Prostate gland (tissue), 2 donors: Measurements from ENCODE around the gene PCOLCE2. TPM values are rescaled to one million over a fixed set of nuclear protein-coding genes. Genes with fewer than 3 reads are reported as not detected.

ENCODE experiments used
- DNase-seq: peaks from one replicate; pipeline ENCODE4 v3.0.0-alpha.2; 2019; ENCODE audit warnings: low spot score
- H3K27ac ChIP-seq, 2 donors: fragments of 200-600 bp; sonication (generic); 2 replicates each; pipeline ENCODE4 v1.5.1; 2017 to 2019
- H3K27me3 ChIP-seq: fragments of 200-600 bp; sonication (generic); replicated peaks from 2 replicates; pipeline ENCODE4 v1.5.1; 2019; ENCODE audit not compliant: insufficient read depth
- H3K36me3 ChIP-seq, 2 donors: fragments of 200-600 bp; sonication (generic); 1 replicate in 1 of 2; 2 replicates in 1 of 2; pipeline versions ENCODE4 v1.5.1 to v1.8.1; 2017 to 2019
- H3K4me1 ChIP-seq: fragments of 200-600 bp; sonication (generic); replicated peaks from 2 replicates; pipeline ENCODE4 v1.5.1; 2019
- H3K4me3 ChIP-seq, 2 donors: fragments of 200-600 bp; sonication (generic); 2 replicates each; pipeline ENCODE4 v1.5.1; 2017 to 2019
- H3K9me3 ChIP-seq: fragments of 200-600 bp; sonication (generic); 2 replicates; pipeline ENCODE4 v1.5.1; 2017
- POLR2A ChIP-seq: fragments of 450-650 bp; IDR thresholded peaks from one replicate; pipeline ENCODE4 v1.6.1; 2016; ENCODE audit warnings: antibody characterized with exemption, mild to moderate bottlenecking
- POLR2AphosphoS5 ChIP-seq: sonication (generic); formaldehyde crosslinking; IDR thresholded peaks from one replicate; pipeline ENCODE4 v1.6.1; 2017; ENCODE audit warnings: antibody characterized with exemption
- WGBS: methylation state at CpG from one replicate; pipeline ENCODE4 v1.1.5; 2018; 5-methylcytosine and 5-hydroxymethylcytosine counted together
- intact Hi-C: fragments of 100-400 bp; cut with DNase I; formaldehyde crosslinking; loops from one replicate; pipeline ENCODE4 v1.14.2; 2022
- total RNA-seq, 2 donors: library from RNA; depleted of rRNA; stranded (reverse); fragments of >200 nt; gene quantifications; one replicate each; pipeline ENCODE4 v1.1.0, GENCODE V29; 2016
- TF ChIP-seq, protein P1 (sequence below), 4 experiments: fragments of 200-600 bp in 2 of 4; fragments of 450-650 bp in 2 of 4; sonication (generic) in 2 of 4; IDR thresholded peaks; 1 replicate in 3 of 4; 2 replicates in 1 of 4; pipeline ENCODE4 v1.5.1; 2016 to 2019; ENCODE audit warnings: antibody characterized with exemption in 4 of 4, mild to moderate bottlenecking in 2 of 4, moderate library complexity in 2 of 4

Gene PCOLCE2
- total RNA-seq, 2 donors from 2014 or later = 11.0 to 14.2 TPM

GRCh38 chr3:142904639-142905436 lies 16.0 kb upstream of the PCOLCE2 start:
- Histone ChIP-seq H3K27ac (no peak overlapping the region), H3K36me3 (no peaks in the 10 kb centered on the region), H3K9me3 (no peaks in the 10 kb centered on the region), H3K4me3 (no peak overlapping the region), H3K27me3 (peaks cover 2% of the 10 kb centered on the region), H3K4me1 (no peaks in the 10 kb centered on the region)
- WGBS = 74% methylated on average over 11 of the region's 11 CpGs
- intact Hi-C loops = no loop called here
- no peak for DNase-seq
- TF ChIP-seq, protein P1, sequence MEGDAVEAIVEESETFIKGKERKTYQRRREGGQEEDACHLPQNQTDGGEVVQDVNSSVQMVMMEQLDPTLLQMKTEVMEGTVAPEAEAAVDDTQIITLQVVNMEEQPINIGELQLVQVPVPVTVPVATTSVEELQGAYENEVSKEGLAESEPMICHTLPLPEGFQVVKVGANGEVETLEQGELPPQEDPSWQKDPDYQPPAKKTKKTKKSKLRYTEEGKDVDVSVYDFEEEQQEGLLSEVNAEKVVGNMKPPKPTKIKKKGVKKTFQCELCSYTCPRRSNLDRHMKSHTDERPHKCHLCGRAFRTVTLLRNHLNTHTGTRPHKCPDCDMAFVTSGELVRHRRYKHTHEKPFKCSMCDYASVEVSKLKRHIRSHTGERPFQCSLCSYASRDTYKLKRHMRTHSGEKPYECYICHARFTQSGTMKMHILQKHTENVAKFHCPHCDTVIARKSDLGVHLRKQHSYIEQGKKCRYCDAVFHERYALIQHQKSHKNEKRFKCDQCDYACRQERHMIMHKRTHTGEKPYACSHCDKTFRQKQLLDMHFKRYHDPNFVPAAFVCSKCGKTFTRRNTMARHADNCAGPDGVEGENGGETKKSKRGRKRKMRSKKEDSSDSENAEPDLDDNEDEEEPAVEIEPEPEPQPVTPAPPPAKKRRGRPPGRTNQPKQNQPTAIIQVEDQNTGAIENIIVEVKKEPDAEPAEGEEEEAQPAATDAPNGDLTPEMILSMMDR (IDR thresholded peaks at IDR 0.05) = no peak
- no peak for TF ChIP-seq POLR2AphosphoS5
- no peak for TF ChIP-seq POLR2A

DNA sequence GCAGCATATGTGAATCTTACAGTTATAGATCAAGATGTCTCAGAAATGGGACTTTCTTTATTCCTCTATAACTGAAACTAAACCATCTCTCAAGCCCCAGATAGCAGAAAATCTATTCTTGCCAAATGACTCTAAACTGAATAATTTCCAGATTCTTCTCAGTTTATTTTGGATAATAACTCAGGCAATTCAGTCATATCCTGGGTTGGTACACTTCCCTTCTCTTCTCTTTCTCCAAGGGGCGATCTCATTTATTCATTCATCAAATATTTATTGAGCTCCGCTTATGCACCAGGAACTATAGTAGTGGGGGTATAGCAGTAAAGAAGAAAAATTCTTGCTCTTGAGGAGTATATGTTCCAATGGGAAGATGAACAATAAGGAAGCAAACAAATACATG lies 13.5 kb upstream of the PCOLCE2 start:
- 66% methylated on average over 2 of the region's 2 CpGs for WGBS
- Histone ChIP-seq H3K4me1 (no peaks in the 10 kb centered on the region), H3K4me3 (no peak overlapping the region), H3K36me3 (no peaks in the 10 kb centered on the region), H3K27me3 (peaks cover 2% of the 10 kb centered on the region), H3K9me3 (no peaks in the 10 kb centered on the region), H3K27ac (no peak overlapping the region)
- DNase-seq = no peak
- TF ChIP-seq POLR2A = no peak
- TF ChIP-seq, protein P1 (IDR thresholded peaks at IDR 0.05) = no peak
- no peak for TF ChIP-seq POLR2AphosphoS5
- intact Hi-C loops = no loop called here

DNA sequence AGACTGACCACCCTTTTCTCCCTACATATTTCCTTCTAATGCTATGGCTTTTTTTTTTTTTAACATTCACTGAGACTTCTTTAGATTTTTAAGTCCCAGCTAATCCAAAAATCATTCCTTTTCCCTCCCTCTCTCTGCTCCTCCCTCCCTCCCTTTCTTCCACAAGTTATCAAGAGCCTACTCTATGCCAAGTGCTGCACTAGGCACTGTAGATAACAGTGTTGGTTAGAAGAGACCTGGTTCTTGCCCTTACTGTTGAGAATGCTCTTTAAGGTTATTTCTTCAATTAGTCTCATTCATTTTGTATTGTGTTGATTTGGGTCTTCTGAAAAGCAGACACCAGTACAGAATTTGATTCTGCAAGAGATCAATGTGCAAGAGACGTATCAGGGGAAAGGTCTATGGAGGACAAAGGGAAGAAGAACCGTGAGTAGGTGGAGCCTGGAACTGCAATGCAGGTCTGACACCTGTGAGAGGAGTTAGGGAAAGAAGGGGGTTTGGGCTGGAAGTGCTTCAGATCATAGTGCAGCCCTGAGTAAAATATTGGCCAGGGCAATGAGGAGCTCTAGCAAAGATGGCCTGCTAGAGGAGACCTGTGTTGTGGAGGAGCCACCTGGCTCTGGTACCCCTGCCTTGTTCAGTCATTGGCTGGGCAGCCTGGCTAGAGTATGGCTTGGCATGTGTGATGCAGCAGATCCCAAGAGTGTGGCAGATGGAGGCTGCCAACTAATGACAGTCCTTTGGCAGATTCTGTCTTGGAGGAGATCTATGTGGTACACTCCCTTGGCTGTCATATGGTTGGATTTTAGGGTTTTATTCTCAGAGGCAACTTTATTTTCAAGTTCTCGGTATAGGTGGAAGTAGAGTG lies 9.7 kb upstream of the PCOLCE2 start:
- H3K27me3 ChIP-seq = peaks cover 2% of the 10 kb centered on the region
- H3K9me3 ChIP-seq = no peaks in the 10 kb centered on the region
- intact Hi-C loops = no loop called here
- 87% methylated on average over 3 of the region's 3 CpGs for WGBS
- no peak overlapping the region for H3K4me3 ChIP-seq
- H3K27ac ChIP-seq = no peak overlapping the region
- TF ChIP-seq, protein P1 (IDR thresholded peaks at IDR 0.05) = no peak
- TF ChIP-seq POLR2AphosphoS5 (no peak), POLR2A (no peak)
- H3K4me1 ChIP-seq = no peaks in the 10 kb centered on the region
- H3K36me3 ChIP-seq = no peaks in the 10 kb centered on the region
- DNase-seq = no peak

DNA sequence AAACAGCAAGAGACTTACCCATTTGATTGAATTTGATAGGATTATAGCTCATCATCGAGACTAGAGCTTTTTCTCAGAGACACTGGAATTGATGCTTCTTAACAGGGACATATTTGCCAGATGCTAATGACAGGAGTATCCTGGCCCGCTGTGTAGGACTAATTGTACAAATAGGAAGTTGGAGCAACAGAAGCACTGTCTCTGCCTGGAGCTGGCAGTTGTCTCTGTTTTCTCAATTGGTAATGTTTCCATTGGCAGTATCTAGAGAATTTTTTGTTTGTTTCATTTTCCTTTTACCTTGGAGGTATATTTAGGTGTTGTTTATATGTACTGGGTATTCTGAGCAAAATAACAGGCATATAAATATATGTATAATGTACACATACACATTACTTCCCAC lies 8.9 kb upstream of the PCOLCE2 start:
- Histone ChIP-seq H3K4me3 (no peak overlapping the region), H3K9me3 (no peaks in the 10 kb centered on the region), H3K27ac (no peak overlapping the region), H3K27me3 (peaks cover 2% of the 10 kb centered on the region), H3K4me1 (no peaks in the 10 kb centered on the region), H3K36me3 (no peaks in the 10 kb centered on the region)
- no peak for DNase-seq
- WGBS = 40% methylated on average over 2 of the region's 2 CpGs
- no peak for TF ChIP-seq POLR2A
- no peak for TF ChIP-seq POLR2AphosphoS5
- TF ChIP-seq, protein P1 (IDR thresholded peaks at IDR 0.05) = no peak
- intact Hi-C loops = no loop called here
